ENCODE results near the gene MSMO1. TPM values are rescaled to one million over a fixed set of nuclear protein-coding genes. Genes with fewer than 3 reads are reported as not detected.

The MSMO1 gene
- total RNA-seq, 3 donors from 2014 or later, result 11.8 to 35.3 (median 24.6) TPM

DNA sequence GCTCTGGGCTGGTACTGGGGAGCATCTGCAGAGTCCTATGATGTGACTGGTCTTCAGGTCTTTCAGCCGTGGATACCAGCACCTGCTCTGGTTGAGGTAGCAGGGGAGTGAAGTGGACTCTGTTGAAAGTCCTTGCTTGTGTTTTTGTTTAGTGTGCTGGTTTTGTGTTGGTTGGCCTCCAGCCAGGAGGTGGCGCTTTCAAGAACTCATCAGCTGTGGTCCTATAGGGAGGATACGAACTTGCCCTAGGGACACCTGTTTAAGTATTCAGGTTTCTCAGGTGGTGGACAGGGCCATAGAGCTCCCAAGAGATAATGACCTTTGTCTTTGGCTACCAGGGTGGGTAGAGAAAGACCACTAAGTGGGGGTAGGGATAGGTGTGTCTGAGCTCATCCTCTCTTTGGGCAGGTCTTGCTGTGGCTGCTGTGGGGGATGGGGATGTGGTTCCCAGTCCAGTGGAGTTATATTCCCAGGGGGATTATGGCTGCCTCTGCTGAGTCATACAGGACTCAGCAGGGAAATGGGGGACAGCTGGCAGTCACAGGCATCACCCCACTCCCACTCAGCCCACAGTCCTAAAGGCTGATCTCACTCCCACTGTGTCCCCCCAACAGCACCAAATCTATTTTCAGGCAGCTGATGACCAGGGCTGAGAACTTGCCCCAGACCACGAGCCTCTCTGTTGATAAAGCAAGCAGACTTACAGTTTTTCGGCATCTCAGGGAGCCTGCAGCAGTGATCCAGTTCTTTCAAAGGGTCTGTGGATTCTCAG lies 24.1 kb downstream of the MSMO1 start:
- DNase-seq (ENCODE audit: low spot score in 2 of 2), result no peak
- intact Hi-C loops (cut with DNase I; ENCODE audit: low total_unique reads), result no loop called here
- Histone ChIP-seq H3K36me3 (no peaks in the 10 kb centered on the region), H3K27me3 (no peaks in the 10 kb centered on the region), H3K4me3 (no peak overlapping the region), H3K27ac (no peak overlapping the region), H3K9me3 (no peaks in the 10 kb centered on the region), H3K4me1 (no peaks in the 10 kb centered on the region)
- TF ChIP-seq, protein P1, sequence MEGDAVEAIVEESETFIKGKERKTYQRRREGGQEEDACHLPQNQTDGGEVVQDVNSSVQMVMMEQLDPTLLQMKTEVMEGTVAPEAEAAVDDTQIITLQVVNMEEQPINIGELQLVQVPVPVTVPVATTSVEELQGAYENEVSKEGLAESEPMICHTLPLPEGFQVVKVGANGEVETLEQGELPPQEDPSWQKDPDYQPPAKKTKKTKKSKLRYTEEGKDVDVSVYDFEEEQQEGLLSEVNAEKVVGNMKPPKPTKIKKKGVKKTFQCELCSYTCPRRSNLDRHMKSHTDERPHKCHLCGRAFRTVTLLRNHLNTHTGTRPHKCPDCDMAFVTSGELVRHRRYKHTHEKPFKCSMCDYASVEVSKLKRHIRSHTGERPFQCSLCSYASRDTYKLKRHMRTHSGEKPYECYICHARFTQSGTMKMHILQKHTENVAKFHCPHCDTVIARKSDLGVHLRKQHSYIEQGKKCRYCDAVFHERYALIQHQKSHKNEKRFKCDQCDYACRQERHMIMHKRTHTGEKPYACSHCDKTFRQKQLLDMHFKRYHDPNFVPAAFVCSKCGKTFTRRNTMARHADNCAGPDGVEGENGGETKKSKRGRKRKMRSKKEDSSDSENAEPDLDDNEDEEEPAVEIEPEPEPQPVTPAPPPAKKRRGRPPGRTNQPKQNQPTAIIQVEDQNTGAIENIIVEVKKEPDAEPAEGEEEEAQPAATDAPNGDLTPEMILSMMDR (IDR thresholded peaks at IDR 0.05), result no peak
- no peak for TF ChIP-seq POLR2A (IDR thresholded peaks at IDR 0.05)
- no peak for TF ChIP-seq POLR2AphosphoS5 (IDR thresholded peaks at IDR 0.05)

DNA sequence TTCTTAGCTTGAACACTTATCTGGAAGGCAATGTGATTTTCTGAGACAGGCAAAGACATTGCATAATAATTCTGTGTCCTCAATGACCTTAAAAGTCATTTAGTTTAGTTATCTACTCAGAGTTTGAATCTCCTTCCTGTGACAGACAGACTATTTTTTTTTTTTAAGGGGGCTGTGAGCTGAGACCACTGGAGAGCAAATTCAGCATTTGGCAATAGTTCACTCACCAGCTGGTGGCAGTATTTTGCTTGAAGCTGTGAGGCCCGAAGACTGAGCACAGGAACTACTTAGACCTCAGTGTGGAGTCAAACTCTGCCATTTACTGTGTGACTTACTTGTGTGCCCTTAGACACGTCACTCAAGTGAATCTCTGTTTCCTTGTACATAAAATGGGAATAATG lies 28.4 kb downstream of the MSMO1 start:
- Histone ChIP-seq H3K9me3 (no peaks in the 10 kb centered on the region), H3K27ac (no peak overlapping the region), H3K27me3 (no peaks in the 10 kb centered on the region), H3K4me3 (no peak overlapping the region), H3K4me1 (no peaks in the 10 kb centered on the region), H3K36me3 (no peaks in the 10 kb centered on the region)
- TF ChIP-seq, protein P1 (IDR thresholded peaks at IDR 0.05), result peak in 2 of 3 donors; percentile 11 to 20
- no peak for TF ChIP-seq POLR2AphosphoS5 (IDR thresholded peaks at IDR 0.05)
- no peak for DNase-seq (ENCODE audit: low spot score in 2 of 2)
- intact Hi-C loops (cut with DNase I; ENCODE audit: low total_unique reads), result no loop called here

DNA sequence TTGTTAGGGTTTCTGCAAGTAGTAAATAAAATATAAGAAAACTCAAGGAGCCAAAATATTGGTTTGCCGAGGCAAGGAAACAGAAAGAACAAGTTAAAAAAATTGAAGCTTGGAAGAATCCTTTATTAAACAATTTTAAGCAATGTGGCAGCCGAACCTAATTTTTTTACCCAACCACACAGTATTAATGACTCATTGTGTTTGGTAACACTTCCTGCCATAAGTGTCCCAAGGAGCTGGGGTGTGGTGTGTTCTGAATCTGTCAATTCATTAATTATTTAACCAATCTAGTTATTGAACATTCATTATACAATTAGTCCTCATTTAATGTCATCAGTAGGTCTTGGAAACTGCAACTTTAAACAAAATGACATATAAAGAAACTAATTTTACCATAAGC lies 32.0 kb downstream of the MSMO1 start:
- no peaks in the 10 kb centered on the region for H3K4me1 ChIP-seq
- no peaks in the 10 kb centered on the region for H3K36me3 ChIP-seq
- no peak for DNase-seq (ENCODE audit: low spot score in 2 of 2)
- no peaks in the 10 kb centered on the region for H3K27me3 ChIP-seq
- H3K4me3 ChIP-seq, result no peak overlapping the region
- intact Hi-C loops (cut with DNase I; ENCODE audit: low total_unique reads), result no loop called here
- no peaks in the 10 kb centered on the region for H3K9me3 ChIP-seq
- TF ChIP-seq POLR2AphosphoS5 (IDR thresholded peaks at IDR 0.05) (no peak), POLR2A (IDR thresholded peaks at IDR 0.05) (no peak)
- TF ChIP-seq, protein P1 (IDR thresholded peaks at IDR 0.05), result no peak
- peak overlapping the region in 1 of 2 donors; percentile 25 for H3K27ac ChIP-seq

GRCh38 chr4:165360041-165360695 lies 32.7 kb downstream of the MSMO1 start:
- no peaks in the 10 kb centered on the region for H3K4me1 ChIP-seq
- no peaks in the 10 kb centered on the region for H3K9me3 ChIP-seq
- peak overlapping the region in 1 of 2 donors; percentile 25 for H3K27ac ChIP-seq
- H3K36me3 ChIP-seq, result no peaks in the 10 kb centered on the region
- H3K4me3 ChIP-seq, result peak overlapping the region in 1 of 3 donors; percentile 25
- intact Hi-C loops (cut with DNase I; ENCODE audit: low total_unique reads), result no loop called here
- TF ChIP-seq POLR2AphosphoS5 (IDR thresholded peaks at IDR 0.05), result no peak
- TF ChIP-seq, protein P1 (IDR thresholded peaks at IDR 0.05), result no peak
- no peak for TF ChIP-seq POLR2A (IDR thresholded peaks at IDR 0.05)
- H3K27me3 ChIP-seq, result no peaks in the 10 kb centered on the region
- no peak for DNase-seq (ENCODE audit: low spot score in 2 of 2)

- Histone ChIP-seq H3K4me3 (no peak overlapping the region), H3K27ac (no peak overlapping the region), H3K9me3 (no peaks in the 10 kb centered on the region), H3K27me3 (no peaks in the 10 kb centered on the region), H3K4me1 (no peaks in the 10 kb centered on the region), H3K36me3 (no peaks in the 10 kb centered on the region)
- no peak for TF ChIP-seq POLR2A (IDR thresholded peaks at IDR 0.05)
- TF ChIP-seq, protein P1 (IDR thresholded peaks at IDR 0.05), result no peak
- TF ChIP-seq POLR2AphosphoS5 (IDR thresholded peaks at IDR 0.05), result no peak
- DNase-seq (ENCODE audit: low spot score in 2 of 2), result no peak
- intact Hi-C loops (cut with DNase I; ENCODE audit: low total_unique reads), result no loop called here
Observed at GRCh38 chr4:165360985-165361670, 33.7 kb downstream of the MSMO1 start.
